ENCODE data around the gene CGB3.

CGB3 gene

DNA sequence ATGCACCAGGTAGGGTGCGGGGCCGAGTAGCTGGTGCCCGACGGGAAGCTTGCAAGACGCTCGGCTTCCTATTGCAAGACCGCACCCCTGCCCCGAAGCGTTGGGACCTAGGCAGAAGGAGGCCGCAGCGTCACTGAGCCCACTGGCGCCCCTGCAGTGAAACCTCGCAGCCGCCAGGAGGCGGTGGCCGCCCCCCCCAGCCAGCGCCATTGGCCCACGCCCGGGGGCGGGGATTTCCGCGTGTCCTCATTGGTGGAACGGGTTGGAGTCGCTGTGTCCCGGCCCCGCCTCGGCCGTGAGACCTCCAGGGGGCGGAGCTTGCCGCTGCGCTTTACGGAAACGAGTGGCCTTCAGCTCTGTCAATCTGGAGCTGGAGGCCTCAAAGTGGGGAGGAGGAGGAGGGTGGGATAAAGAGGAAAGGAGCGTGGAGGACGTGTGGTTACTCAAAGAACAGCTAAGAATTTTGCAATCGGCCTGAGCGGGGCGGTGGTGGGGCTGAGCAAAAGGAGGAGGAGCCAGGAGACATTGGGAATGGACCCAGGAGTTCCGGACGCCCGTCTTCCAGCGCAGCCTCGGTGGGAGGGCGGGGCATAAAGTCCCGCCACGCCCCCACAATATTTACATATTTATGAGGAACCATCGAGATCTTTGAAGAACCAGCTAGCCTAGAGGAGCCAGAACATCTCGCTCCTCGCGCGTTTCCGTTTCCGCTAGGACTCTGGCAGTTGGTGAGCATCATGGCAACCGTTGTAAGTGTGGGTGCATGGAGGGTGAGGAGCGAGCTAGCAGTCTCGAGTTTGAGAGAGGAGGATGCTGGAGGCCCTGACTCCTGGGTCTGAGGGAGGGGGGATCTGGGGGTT is 30.7 kb downstream of the CGB3 start, which contains the start of the genes GYS1 and RUVBL2:
Gene GYS1, minus strand, starts transcription at position 135 of the 860 bp plus-strand sequence. CDS start 197 bp downstream, outside the sequence.
Gene RUVBL2, plus strand, starts transcription at position 713 of the 860 bp plus-strand sequence. Its CDS starts 25 bp downstream, at position 738.
- TF ChIP-seq, protein P1, sequence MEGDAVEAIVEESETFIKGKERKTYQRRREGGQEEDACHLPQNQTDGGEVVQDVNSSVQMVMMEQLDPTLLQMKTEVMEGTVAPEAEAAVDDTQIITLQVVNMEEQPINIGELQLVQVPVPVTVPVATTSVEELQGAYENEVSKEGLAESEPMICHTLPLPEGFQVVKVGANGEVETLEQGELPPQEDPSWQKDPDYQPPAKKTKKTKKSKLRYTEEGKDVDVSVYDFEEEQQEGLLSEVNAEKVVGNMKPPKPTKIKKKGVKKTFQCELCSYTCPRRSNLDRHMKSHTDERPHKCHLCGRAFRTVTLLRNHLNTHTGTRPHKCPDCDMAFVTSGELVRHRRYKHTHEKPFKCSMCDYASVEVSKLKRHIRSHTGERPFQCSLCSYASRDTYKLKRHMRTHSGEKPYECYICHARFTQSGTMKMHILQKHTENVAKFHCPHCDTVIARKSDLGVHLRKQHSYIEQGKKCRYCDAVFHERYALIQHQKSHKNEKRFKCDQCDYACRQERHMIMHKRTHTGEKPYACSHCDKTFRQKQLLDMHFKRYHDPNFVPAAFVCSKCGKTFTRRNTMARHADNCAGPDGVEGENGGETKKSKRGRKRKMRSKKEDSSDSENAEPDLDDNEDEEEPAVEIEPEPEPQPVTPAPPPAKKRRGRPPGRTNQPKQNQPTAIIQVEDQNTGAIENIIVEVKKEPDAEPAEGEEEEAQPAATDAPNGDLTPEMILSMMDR (IDR thresholded peaks at IDR 0.05; ENCODE audit: control extremely low read depth, extremely low read depth, low read depth, missing control alignments): peak; percentile 91
- DNase-seq (ENCODE audit: extremely low spot score): peak; percentile 99
- ChIA-PET CTCF (interaction anchor here (0.6 to 4.5 kb wide), 43 partner anchors 10 to 477 kb away, joined by 3 to 129 read pairs (median 4); partner anchors contain the start of genes DHDH, FTL, LIN7B and NUCB1), POLR2A (interaction anchor here (0.6 to 2.3 kb wide), 19 partner anchors 8 to 374 kb away, joined by 3 to 29 read pairs (median 4); partner anchors contain the start of genes FTL, PPP1R15A, RPL18 and SPHK2)

DNA sequence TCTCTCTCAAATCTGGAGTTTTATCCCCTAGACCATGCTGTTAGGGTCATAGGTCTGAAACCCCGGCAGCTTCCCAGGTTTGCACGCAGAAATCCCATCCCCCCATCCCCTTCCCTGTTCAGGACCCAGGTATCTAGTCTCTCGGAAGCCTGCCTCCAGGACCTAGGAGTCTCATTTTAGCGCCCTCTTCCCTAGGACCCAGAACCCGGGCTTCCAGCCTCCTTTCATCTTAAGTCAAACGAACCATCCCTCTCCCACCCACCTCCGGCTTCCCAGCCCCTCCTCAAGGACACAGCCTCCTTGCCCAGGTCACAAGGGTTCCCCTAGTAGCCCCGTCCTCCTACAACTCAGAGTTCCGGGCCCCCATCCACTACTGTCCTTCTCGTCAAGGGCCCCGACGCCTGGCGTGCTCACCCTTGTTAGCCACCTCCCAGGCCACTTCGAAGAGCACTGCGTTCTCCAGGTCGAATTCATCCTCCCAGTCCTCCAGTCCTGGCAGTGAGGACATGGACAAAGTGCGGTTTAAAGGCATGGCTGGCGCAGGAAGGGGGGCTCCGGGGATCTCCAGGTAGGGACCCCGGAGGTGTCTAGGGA is 31.5 kb downstream of the CGB3 start:
- TF ChIP-seq, protein P1 (IDR thresholded peaks at IDR 0.05; ENCODE audit: control extremely low read depth, extremely low read depth, low read depth, missing control alignments): no peak
- POLR2A ChIA-PET: interaction anchor here (0.6 to 2.3 kb wide), 11 partner anchors 9 to 128 kb away, joined by 3 to 29 read pairs (median 6); partner anchors contain the start of gene FTL
- no peak for DNase-seq (ENCODE audit: extremely low spot score)
- CTCF ChIA-PET: interaction anchor here (0.8 to 4.5 kb wide), 32 partner anchors 11 to 478 kb away, joined by 3 to 129 read pairs (median 4); partner anchors contain the start of genes FTL and LIN7B

DNA sequence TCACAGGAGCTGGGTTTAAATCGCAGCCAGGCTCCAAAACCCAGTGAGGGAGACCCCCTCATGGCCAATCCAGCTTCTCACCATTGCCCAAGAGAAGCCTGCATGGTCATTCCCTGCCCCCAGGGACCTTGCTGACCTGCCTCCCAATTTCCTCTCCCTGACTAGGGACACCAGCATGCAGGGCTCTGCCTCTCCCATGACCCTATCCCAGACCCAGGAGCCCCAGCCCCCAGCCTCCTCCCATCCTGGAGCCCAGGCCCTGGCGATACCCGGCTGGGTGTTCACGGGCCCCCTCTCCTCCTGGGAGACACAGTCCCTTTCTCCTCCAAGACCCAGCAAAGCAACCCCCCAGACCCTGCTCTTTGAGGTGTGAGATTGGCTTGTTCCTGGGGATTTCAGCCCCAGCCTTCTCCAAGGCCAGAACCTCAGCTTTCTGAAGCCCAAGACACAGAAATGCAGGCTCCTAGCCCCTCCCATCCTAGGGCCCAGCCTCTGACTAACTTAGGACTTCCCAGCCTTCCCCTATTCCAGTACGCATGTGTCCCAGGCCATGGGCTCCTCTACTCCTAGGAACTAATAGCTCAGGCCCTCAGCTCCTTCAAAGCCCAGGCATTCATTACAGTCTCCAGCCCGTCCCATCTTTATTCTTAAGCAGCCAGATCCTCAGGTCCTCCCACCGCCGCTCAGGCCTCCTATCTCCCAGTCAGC is 32.1 kb downstream of the CGB3 start:
- DNase-seq (ENCODE audit: extremely low spot score): peak; percentile 56
- POLR2A ChIA-PET: interaction anchor here (2.3 kb wide), 2 partner anchors 25 to 117 kb away, joined by 25 to 29 read pairs; partner anchors contain the start of gene FTL
- CTCF ChIA-PET: interaction anchor here (1.1 to 4.5 kb wide), 10 partner anchors 8 to 204 kb away, joined by 3 to 129 read pairs (median 12); no protein-coding TSS in a partner anchor
- TF ChIP-seq, protein P1 (IDR thresholded peaks at IDR 0.05; ENCODE audit: control extremely low read depth, extremely low read depth, low read depth, missing control alignments): no peak

DNA sequence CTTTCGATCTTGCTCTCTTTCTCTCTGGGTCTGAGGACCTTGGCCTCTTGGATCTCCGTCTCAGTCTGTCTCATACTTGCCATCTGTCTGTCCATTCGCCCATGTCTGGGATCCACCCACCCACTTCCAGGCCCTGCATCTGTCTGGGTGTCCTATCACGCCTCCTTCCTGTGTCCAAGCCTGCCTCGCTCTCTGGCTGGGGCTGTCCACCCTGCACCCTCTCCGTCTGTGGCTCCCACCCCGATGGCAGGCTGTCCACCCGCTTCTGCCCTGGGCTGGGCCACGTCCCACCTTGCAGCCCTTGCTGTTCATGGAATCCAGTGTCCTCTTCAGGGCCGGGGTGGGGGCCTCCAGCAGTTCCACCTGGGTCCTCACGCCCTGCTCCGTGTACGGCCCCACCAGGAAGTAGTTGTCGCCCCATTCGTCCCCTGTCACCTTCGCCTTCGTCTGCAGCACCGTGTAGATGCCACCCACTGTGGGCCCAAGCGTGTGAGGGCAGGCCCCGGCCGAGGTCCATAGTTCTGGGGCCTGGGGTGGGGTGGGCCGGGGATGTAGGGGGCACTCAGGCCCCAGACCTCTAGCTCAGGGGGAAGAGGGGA is 33.0 kb downstream of the CGB3 start:
- ChIA-PET POLR2A (interaction anchor here (0.9 kb wide), 2 partner anchors 12 to 25 kb away, joined by 3 read pairs; no protein-coding TSS in a partner anchor), CTCF (interaction anchor here (1.2 to 4.5 kb wide), 7 partner anchors 9 to 203 kb away, joined by 3 to 129 read pairs (median 14); no protein-coding TSS in a partner anchor)
- TF ChIP-seq, protein P1 (IDR thresholded peaks at IDR 0.05; ENCODE audit: control extremely low read depth, extremely low read depth, low read depth, missing control alignments): no peak

DNA sequence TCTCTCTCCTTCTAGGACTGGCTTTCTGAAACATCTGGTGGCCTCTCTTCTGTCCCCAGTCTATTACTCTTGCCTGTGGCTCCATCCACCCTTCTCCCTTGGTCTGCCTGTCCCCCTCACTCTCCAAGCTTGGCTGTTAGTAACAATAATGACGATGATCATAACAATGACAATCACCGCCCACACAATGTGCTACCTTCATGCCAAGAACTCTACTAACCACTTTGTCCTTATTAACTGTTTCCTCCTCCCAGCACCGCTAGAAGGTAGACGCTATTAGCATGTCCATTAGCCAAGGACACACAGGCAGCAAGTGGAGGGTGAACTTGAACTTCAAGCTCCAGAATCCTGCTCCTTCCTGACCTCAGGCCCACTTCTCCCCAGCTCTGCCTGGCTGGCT is 33.7 kb downstream of the CGB3 start:
- CTCF ChIA-PET: interaction anchor here (2.0 to 4.5 kb wide), 4 partner anchors 10 to 147 kb away, joined by 9 to 129 read pairs (median 38); no protein-coding TSS in a partner anchor
- POLR2A ChIA-PET: interaction anchor here (0.6 to 0.9 kb wide), 3 partner anchors 11 to 782 kb away, joined by 3 read pairs; no protein-coding TSS in a partner anchor
- TF ChIP-seq, protein P1 (IDR thresholded peaks at IDR 0.05; ENCODE audit: control extremely low read depth, extremely low read depth, low read depth, missing control alignments): no peak
- DNase-seq (ENCODE audit: extremely low spot score): no peak

More for the DNA sequence above, 33.0 kb downstream of the CGB3 start:
- no peak for DNase-seq (ENCODE audit: extremely low spot score)
